Umbilical cord (tissue), 2 donors: ENCODE measurements around the gene SLC4A4. TPM values are rescaled to one million over a fixed set of nuclear protein-coding genes. Genes with fewer than 3 reads are reported as not detected.
A peak's percentile ranks its signal among the peaks of the same experiment; 100 is the strongest.

Experiments
- DNase-seq: peaks from one replicate; pipeline ENCODE4 v3.0.0-alpha.2; 2015; ENCODE audit warnings: low spot score
- total RNA-seq: library from RNA; depleted of rRNA; stranded (reverse); fragments of >200 nt; gene quantifications from one replicate; pipeline ENCODE4 v1.2.3, GENCODE V29; 2014; ENCODE audit warnings: low replicate concordance; ENCODE audit not compliant: insufficient read depth

The SLC4A4 gene
- total RNA-seq, 1 donor from 2014 or later, result 4.3 TPM

- DNase-seq, result no peak
Measured at GRCh38 chr4:71537551-71538065, 198.8 kb downstream of the SLC4A4 start.

GRCh38 chr4:71538528-71538927 is 199.7 kb downstream of the SLC4A4 start:
- no peak for DNase-seq

DNA sequence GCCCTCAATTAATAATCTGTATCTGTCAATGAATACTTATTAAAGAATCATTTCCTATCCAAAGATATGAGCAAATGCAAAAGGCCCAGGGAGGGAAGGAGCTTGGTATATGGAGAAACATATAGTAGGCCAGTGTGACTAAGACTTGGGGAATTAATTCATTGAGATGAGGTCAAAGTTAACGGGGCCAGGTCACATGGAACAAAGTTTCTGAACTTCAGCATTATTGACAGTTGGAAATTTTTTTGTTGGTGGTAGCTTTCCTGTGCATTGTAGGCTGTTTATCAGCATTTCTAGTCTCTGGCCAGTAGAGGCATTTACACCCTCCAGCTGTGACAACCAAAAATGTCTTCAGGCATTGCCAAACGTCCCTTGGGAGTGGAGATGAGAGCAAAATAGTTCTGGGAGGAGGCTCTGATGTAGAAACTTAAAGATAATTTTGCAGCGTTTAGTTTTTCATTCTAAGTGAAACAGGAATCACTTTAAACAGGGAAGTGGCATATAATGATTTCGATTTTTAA is 202.0 kb downstream of the SLC4A4 start:
- no peak for DNase-seq

DNA sequence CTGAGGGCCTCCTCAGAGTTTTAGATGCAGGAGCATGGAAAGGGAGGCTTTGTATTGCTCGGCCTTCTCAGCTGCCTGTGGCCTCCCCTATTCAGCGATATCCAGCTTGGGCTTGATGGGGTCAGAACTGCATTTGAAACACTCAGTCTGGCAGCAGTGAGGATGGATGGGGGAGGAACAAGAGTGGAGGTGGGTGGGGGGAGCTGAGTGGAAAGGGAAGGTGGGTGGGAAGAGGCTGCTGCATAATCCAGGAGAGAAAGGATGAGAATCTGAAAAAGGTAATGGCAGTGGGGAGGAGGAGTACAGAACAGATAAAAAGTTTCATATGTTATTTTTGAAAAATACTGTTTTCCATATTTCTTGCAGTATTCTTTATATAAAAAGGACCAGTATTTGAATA is 202.7 kb downstream of the SLC4A4 start:
- DNase-seq, result no peak

DNA sequence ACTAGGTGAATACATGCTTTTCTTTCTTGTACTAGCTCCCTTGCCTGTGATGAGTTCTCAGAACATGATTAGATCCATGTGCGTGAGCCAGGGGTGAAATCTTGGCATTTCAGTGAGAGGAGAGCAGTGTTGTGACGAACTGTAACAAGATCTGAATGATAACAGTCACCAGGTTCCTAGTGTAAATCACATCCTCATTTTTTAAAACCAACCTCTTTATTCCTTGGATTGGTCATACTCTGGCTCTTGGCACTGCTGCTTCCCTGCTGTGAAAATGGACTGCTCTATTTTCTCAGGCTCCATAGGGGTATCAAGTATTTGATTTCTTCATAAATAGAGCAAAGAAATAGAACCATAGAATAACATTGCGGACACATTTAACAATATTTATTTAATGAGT is 206.3 kb downstream of the SLC4A4 start:
- DNase-seq, result no peak

- DNase-seq, result no peak
Measured at GRCh38 chr4:71549516-71550160, 210.8 kb downstream of the SLC4A4 start.

GRCh38 chr4:71550220-71551165 is 211.7 kb downstream of the SLC4A4 start:
- DNase-seq, result peak; percentile 59

DNA sequence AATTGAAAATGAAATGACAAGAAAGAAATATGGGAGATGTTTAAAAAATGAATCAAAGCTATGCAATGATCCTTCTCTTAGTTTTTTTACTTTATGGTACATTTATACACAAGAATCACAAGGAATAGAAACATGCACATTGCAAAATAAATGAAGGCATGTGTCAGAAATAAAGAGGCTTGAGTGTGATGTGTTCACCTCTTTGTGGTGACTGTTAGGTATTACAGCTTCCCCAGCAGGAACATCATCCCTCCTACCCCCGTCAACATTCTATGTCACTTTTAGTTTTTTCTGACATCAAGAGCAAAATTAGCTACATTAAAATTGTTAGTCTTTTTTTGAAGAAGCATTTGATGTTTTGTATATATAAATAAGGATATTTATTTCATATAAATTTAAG is 214.8 kb downstream of the SLC4A4 start:
- no peak for DNase-seq

DNA sequence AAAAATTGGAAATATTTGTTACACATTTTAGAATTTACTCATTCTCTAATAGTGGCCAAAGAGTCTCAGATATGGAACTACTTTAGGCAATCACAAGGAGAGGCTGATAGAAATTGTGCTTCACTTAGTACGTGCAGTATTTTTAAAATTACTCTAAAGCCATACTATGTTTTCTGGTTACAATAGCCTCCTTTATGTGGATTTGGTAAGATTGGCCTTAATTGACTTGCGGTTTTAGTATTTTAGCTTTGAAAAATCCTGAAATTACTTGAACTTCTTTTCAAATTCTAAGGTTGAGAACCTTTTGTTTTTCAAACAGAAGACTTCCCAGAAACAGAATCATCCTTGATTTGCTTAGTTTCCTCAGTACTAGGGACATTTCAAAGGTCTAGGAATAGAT is 215.2 kb downstream of the SLC4A4 start:
- DNase-seq, result no peak

DNA sequence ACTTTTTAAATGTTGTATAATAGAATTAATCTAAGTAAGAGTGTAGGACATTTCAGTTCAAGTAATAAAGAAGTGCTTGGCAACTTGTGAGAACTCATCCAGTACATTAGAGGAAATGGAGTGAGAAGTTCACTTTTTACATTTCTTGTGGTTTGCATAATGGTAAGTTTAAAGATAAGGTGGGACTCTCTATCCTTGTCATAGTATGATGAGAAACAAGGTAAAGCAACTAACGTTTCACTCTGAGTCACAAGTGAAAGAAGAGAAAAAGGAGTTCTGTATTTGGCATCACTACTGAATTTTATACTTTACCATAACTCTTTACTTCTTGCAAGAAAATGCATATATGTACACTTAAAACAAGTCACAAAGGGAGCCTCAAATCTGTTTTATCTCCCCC is 219.4 kb downstream of the SLC4A4 start:
- DNase-seq, result no peak

DNA sequence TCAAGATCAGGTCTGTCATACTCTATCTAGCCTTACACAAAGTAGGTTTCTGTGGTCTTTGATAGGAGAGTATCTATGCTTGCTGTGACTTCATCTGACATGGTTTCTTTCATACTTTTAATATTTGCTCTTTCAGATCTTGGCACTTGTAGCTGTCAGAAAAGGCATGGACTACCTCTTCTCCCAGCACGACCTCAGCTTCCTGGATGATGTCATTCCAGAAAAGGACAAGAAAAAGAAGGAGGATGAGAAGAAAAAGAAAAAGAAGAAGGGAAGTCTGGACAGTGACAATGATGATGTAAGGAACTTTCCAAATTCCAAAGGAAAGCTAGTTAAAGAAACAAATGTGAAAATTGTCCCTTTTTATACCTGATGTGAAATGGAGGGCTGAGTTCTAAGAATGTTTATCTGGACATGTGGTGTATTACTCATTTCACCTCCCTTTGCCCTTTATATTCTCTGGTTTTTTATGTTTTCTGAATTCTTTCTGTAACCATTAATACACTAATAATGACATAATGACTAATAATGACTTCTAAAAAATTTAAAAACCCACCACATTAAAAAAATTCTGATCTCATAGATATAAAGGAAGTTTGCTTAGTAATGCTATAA is 221.2 kb downstream of the SLC4A4 start:
- no peak for DNase-seq

GRCh38 chr4:71564775-71565174 is 226.0 kb downstream of the SLC4A4 start:
- DNase-seq, result no peak

- no peak for DNase-seq
Measured at GRCh38 chr4:71566856-71567255, 228.0 kb downstream of the SLC4A4 start.

DNA sequence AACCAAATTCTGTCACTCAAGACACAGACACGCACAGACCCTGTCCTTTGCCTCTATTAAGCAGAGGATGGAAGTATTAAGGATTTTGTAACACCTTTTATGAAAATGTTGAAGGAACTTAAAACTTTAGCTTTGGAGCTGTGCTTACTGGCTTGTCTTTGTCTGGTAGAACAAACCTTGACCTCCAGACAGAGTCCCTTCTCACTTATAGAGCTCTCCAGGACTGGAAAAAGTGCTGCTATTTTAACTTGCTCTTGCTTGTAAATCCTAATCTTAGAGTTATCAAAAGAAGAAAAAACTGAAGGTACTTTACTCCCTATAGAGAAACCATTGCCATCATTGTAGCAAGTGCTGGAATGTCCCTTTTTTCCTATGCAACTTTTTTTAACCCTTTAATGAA is 229.3 kb downstream of the SLC4A4 start:
- DNase-seq, result no peak

- peak; percentile 74 for DNase-seq
Measured at GRCh38 chr4:71570492-71570891, 231.7 kb downstream of the SLC4A4 start.

GRCh38 chr4:71571346-71571745 is 232.5 kb downstream of the SLC4A4 start:
- no peak for DNase-seq

- DNase-seq, result no peak
Measured at GRCh38 chr4:71583971-71584370, 245.2 kb downstream of the SLC4A4 start.

DNA sequence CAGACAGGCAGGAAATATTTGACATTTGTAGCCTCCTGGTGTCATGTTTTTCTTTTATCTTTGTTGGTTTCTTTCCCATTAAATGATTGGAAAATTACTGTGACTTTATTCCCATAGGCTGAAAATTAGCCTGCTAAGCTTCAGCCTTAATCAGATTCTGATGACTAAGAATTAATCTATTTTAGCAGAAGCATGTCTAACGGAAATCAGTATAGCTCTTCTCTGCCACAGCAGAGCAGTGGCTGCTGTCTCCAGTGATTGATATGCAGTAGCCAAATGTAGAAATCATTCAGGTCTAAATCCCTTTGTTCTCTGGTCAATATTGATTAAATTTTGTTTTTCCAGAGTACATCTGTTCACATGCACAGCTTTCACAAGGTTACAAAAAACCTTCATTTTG is 245.8 kb downstream of the SLC4A4 start:
- DNase-seq, result no peak

DNA sequence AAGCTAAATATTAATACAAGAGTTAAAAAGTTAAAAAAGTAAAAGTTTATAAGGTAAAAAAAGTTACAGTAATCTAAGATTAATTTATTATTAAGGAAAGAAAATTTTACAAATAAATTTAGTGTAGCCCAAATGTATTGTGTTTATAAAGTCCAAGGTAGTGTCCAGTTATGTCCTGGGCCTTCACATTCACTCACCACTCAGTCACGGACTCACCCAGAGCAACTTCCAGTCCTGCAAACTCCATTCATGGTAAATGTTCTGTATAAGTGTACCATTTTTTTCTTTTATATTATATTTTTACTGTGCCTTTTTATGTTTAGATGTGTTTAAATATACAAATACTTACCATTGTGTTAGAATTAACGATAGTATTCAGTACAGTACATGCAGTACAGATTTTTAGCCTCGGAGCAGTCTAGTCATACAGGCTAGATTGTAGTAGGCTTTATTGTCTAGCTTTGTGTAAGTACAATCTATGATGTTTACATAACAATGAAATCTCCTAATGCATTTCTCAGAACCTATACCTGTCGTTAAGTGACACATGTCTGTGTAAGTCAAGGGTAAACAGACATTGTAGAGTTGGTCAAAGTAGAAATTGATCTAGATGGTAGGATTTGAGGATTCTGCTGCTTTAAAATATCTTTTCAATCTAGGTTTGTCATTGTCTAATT is 247.4 kb downstream of the SLC4A4 start:
- DNase-seq, result no peak

DNA sequence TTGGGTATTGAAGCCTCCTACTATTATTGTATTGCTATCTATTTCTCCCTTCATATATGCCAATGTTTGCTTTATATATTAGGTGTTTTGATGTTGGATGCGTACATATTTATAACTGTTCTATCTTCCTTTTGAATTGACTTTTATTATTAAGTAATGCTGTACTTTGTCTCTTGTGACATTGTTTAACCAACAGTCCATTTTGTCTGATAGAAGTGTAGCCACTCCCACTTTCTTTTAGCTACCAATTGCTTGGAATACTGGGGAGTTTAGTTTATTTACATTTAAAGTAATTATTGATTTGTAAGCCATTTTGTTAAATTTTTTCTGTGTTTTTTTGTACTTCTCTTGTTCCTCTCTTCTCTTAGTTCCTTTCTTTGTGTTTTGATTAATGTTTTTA is 249.2 kb downstream of the SLC4A4 start:
- no peak for DNase-seq

GRCh38 chr4:71592793-71593192 is 254.0 kb downstream of the SLC4A4 start:
- peak; percentile 83 for DNase-seq

DNA sequence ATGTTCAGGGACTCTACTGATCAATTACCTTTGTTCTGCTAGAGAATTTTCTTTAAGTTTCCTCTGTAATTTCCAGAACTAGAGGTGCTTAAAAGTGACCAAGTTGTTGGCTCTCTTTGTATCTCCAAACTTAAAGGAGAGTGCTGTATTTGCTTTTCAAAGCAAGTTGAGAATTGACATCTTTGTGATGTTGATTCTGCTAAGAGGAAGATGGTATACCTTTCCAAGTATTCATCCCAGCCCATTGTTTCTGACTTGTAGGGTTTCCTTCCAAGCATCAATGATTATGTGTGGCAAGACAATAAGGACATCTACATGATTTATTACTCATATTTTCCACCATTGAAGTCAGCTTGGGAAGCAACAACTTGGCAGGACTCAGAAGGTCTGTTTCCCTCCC is 254.5 kb downstream of the SLC4A4 start:
- DNase-seq, result no peak
